ENCODE measurements around the gene AK1.

DNA sequence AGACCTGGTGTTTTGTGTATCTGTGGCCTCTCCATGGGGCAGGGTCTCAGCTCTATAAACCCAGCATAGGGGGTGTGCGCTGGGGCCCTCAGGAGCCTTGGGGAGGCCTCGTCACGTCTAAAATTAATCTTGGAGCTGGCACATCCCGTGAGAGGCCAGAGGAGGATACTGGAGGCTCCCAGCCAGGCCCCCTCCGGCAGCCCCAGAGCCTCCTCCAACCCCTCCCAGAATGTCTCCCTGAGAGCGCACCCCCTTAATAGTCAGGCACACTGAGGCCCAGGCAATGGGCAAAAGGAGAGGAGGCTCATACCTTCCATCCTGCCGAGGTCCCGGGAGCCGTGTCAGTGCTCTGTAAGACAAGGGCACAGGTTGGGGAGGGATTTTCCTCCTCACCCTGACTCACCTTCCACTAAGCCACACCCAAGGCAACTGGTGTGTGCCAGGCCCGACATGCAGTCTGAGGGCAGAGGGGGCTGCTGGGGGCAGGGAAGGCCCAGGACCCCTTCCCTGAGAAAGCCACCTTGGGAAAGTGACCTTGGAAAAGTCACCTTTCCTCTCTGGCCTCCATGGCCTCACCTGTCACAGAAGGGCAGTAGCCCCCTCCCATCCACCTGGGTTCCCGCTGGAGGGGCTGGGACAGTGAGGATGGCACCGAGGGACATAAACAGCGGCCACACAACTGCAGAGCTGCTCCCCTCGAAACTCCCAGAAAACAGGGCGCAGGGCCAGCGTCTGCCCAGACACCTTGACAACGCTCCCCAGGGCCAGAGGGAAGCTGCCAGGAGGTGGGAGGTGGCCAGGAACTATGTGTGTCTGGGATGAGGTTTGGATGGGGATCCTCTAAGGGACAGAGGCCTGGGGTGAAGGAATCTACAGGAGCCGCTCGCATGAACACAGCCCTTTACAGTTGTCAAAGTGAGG, 2.9 kb downstream of the AK1 start:
- TF ChIP-seq POLR2A (IDR thresholded peaks at IDR 0.05), result no peak
- TF ChIP-seq, protein P1, sequence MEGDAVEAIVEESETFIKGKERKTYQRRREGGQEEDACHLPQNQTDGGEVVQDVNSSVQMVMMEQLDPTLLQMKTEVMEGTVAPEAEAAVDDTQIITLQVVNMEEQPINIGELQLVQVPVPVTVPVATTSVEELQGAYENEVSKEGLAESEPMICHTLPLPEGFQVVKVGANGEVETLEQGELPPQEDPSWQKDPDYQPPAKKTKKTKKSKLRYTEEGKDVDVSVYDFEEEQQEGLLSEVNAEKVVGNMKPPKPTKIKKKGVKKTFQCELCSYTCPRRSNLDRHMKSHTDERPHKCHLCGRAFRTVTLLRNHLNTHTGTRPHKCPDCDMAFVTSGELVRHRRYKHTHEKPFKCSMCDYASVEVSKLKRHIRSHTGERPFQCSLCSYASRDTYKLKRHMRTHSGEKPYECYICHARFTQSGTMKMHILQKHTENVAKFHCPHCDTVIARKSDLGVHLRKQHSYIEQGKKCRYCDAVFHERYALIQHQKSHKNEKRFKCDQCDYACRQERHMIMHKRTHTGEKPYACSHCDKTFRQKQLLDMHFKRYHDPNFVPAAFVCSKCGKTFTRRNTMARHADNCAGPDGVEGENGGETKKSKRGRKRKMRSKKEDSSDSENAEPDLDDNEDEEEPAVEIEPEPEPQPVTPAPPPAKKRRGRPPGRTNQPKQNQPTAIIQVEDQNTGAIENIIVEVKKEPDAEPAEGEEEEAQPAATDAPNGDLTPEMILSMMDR (IDR thresholded peaks at IDR 0.05), result no peak

Measured in adrenal gland (tissue), 5 donors.